Peyer's patch (tissue), 4 donors: ENCODE data around the gene ZNF814.
"Not testable (repeated sequence)": the region's sequence is repeated elsewhere in the genome, so short reads cannot be mapped to it uniquely, and the experiment has no call there.

Experiments used
- CTCF ChIP-seq, 6 experiments: fragments of 450-650 bp in 4 of 6; fragments of 200-600 bp in 2 of 6; sonication (generic) in 1 of 6; IDR thresholded peaks; one replicate each; pipeline ENCODE4 v1.5.1; 2017 to 2019; ENCODE audit warnings: antibody characterized with exemption in 6 of 6, mild to moderate bottlenecking in 3 of 6, moderate library complexity in 1 of 6
- POLR2A ChIP-seq, 2 donors: fragments of 450-650 bp; IDR thresholded peaks; one replicate each; pipeline ENCODE4 v1.5.1; 2017; ENCODE audit warnings: antibody characterized with exemption in 2 of 2, mild to moderate bottlenecking in 2 of 2, moderate library complexity in 2 of 2

DNA sequence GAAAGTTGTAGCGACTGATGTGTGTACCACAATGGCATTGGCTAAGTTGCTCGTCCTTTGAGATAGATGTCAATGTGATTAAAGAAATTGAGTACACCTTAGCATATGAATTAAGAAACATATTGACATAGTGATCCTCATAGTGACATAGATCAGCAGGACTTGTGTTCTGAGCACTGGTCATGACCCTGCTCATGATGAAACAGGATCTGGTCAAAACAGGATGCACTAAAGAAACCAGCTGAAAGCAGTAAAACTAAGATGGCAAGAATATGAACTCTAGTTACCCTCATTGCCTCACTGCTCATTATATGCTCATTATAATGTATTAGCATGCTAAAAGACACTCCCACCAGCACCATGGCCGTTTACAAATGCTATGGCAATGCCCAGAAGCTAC is 41.7 kb downstream of the ZNF814 start:
- TF ChIP-seq POLR2A, CTCF (IDR thresholded peaks at IDR 0.05): not testable (repeated sequence)
